K562 (cell line): ENCODE measurements around the gene METAP1D. TPM values are rescaled to one million over a fixed set of nuclear protein-coding genes. Genes with fewer than 3 reads are reported as not detected.

Source experiments
- ADNP ChIP-seq: fragments of 200-800 bp; sonication (Bioruptor generic); IDR thresholded peaks from 2 replicates; pipeline ENCODE4 v1.6.1; 2016; ENCODE audit warnings: missing genetic modification characterization, missing compliant biosample characterization
- BRF1 ChIP-seq: IDR thresholded peaks from 3 replicates; pipeline ENCODE4 v1.6.1; 2011; ENCODE audit warnings: borderline replicate concordance, mild to moderate bottlenecking; ENCODE audit not compliant: insufficient read length; ENCODE audit errors: extremely low read depth
- CHD1 ChIP-seq: fragments of 200-600 bp; sonication (generic); IDR thresholded peaks from one replicate; pipeline ENCODE4 v1.6.1; 2012; ENCODE audit warnings: mild to moderate bottlenecking, moderate library complexity, low read length, inconsistent platforms
- CHD2 ChIP-seq: IDR thresholded peaks from 2 replicates; pipeline ENCODE4 v1.6.1; 2011; ENCODE audit warnings: low read depth, low read length
- CXXC5 ChIP-seq: fragments of 250-450 bp; sonication (Bioruptor Pico); IDR thresholded peaks from 2 replicates; pipeline ENCODE4 v1.8.0; 2022; ENCODE audit warnings: inconsistent platforms, mild to moderate bottlenecking, moderate library complexity
- EP400 ChIP-seq: fragments of 450-650 bp; IDR thresholded peaks from 2 replicates; pipeline ENCODE4 v1.6.1; 2017; ENCODE audit warnings: antibody characterized with exemption, mild to moderate bottlenecking, moderate library complexity
- ESRRA ChIP-seq: fragments of 450-650 bp; IDR thresholded peaks from 2 replicates; pipeline ENCODE4 v1.6.1; 2014; ENCODE audit warnings: low read depth, mild to moderate bottlenecking, moderate library complexity, borderline replicate concordance
- EWSR1 ChIP-seq: fragments of 450-650 bp; IDR thresholded peaks from 2 replicates; pipeline ENCODE4 v1.6.1; 2018; ENCODE audit warnings: borderline replicate concordance, mild to moderate bottlenecking, low read depth, moderate library complexity; ENCODE audit not compliant: partially characterized antibody
- FOXK2 ChIP-seq, 2 experiments: fragments of 450-650 bp; IDR thresholded peaks in 1 of 2; conservative IDR thresholded peaks in 1 of 2; 2 replicates each; pipeline ENCODE4 v1.6.1; 2016; ENCODE audit warnings: low read depth in 2 of 2, mild to moderate bottlenecking in 1 of 2
- GATAD2B ChIP-seq: fragments of 450-650 bp; IDR thresholded peaks from 2 replicates; pipeline ENCODE4 v1.6.1; 2017; ENCODE audit warnings: mild to moderate bottlenecking, borderline replicate concordance
- KLF16 ChIP-seq: IDR thresholded peaks from 2 replicates; pipeline ENCODE4 v1.6.1; 2016; ENCODE audit warnings: antibody characterized with exemption
- NR1H2 ChIP-seq: sonication (generic); formaldehyde crosslinking; IDR thresholded peaks from 2 replicates; pipeline ENCODE4 v1.4.0; 2020; ENCODE audit warnings: mild to moderate bottlenecking, missing genetic modification reagents
- NR2C1 ChIP-seq, 2 experiments: fragments of 450-650 bp; IDR thresholded peaks; 2 replicates each; pipeline ENCODE4 v1.6.1; 2017; ENCODE audit warnings: mild to moderate bottlenecking in 2 of 2, antibody characterized with exemption in 1 of 2, inconsistent platforms in 1 of 2, missing compliant biosample characterization in 1 of 2, missing genetic modification characterization in 1 of 2
- PHF20 ChIP-seq: fragments of 450-650 bp; IDR thresholded peaks from 2 replicates; pipeline ENCODE4 v1.6.1; 2018; ENCODE audit not compliant: partially characterized antibody
- PTTG1 ChIP-seq: fragments of 450-650 bp; IDR thresholded peaks from 2 replicates; pipeline ENCODE4 v1.6.1; 2016; ENCODE audit warnings: low read depth, mild to moderate bottlenecking, missing genetic modification characterization, missing compliant biosample characterization
- RB1 ChIP-seq: fragments of 450-650 bp; IDR thresholded peaks from 2 replicates; pipeline ENCODE4 v1.6.1; 2017; ENCODE audit warnings: low read depth, mild to moderate bottlenecking
- RBM15 ChIP-seq: fragments of 200-400 bp; formaldehyde crosslinking; IDR thresholded peaks from 2 replicates; pipeline ENCODE4 v1.6.1; 2018; ENCODE audit warnings: mild to moderate bottlenecking, low read length, moderate library complexity; ENCODE audit not compliant: insufficient read depth
- SIRT6 ChIP-seq: IDR thresholded peaks from one replicate; pipeline ENCODE4 v1.6.1; 2012; ENCODE audit warnings: low read depth, mild to moderate bottlenecking, control low read depth, inconsistent platforms, low read length, moderate library complexity
- SNIP1 ChIP-seq: fragments of 450-650 bp; IDR thresholded peaks from 2 replicates; pipeline ENCODE4 v1.7.1; 2017; ENCODE audit warnings: low read depth, mild to moderate bottlenecking
- TBP ChIP-seq: optimal IDR thresholded peaks from 2 replicates; pipeline ENCODE3; 2011; ENCODE audit warnings: low read depth, low read length, improper control_type of control experiment
- ZFP30 ChIP-seq: fragments of 250-450 bp; sonication (Bioruptor Pico); IDR thresholded peaks from 2 replicates; pipeline ENCODE4 v1.8.0; 2022; ENCODE audit warnings: moderate library complexity, mild to moderate bottlenecking, inconsistent platforms, borderline replicate concordance
- ZFX ChIP-seq: sonication (generic); formaldehyde crosslinking; IDR thresholded peaks from 2 replicates; pipeline ENCODE4 v1.8.0; 2022; ENCODE audit warnings: mild to moderate bottlenecking, missing genetic modification reagents, moderate library complexity
- ZNF124 ChIP-seq: sonication (generic); formaldehyde crosslinking; IDR thresholded peaks from 2 replicates; pipeline ENCODE4 v1.8.1; 2022; ENCODE audit warnings: missing genetic modification reagents
- ZNF263 ChIP-seq: sonication (generic); formaldehyde crosslinking; IDR thresholded peaks from 2 replicates; pipeline ENCODE4 v1.8.0; 2022; ENCODE audit warnings: mild to moderate bottlenecking, missing genetic modification reagents, borderline replicate concordance
- ZNF282 ChIP-seq: sonication (generic); formaldehyde crosslinking; IDR thresholded peaks from 2 replicates; pipeline ENCODE4 v1.8.1; 2023; ENCODE audit warnings: missing genetic modification reagents
- ZNF347 ChIP-seq: fragments of 450-650 bp; formaldehyde crosslinking; IDR thresholded peaks from 2 replicates; pipeline ENCODE4 v1.4.0; 2020; ENCODE audit warnings: low read depth, mild to moderate bottlenecking, moderate library complexity
- ZNF785 ChIP-seq: fragments of 250-450 bp; sonication (Bioruptor Pico); IDR thresholded peaks from 2 replicates; pipeline ENCODE4 v1.4.0; 2020; ENCODE audit warnings: mild to moderate bottlenecking
- polyA plus RNA-seq, 8 experiments: library from polyadenylated mRNA; depleted of rRNA in 4 of 8; stranded (reverse) in 5 of 8; unstranded in 3 of 8; fragments of >200 nt; fragmentation: Nextera tagmentation in 2 of 8; fragmentation: Illumina TruSeq in 1 of 8; extraction: Ambion mirVana in 2 of 8; extraction: Trizol in 1 of 8; gene quantifications; 2 replicates each; pipeline versions ENCODE4 v1.2.1 to v1.2.3, GENCODE V29; 2011 to 2014; ENCODE audit warnings: inconsistent platforms in 1 of 8, missing spikeins in 1 of 8
- total RNA-seq, 7 experiments: library from RNA; depleted of rRNA in 6 of 7; stranded (reverse); fragments of >200 nt in 6 of 7; fragmentation: Illumina TruSeq in 2 of 7; extraction: Trizol in 2 of 7; gene quantifications; 2 replicates each; pipeline versions ENCODE4 v1.2.1 to v1.2.3, GENCODE V29; 2011 to 2021; ENCODE audit warnings: low replicate concordance in 1 of 7
- TF ChIP-seq, protein P1 (sequence below): sonication (generic); formaldehyde crosslinking; IDR thresholded peaks from 2 replicates; pipeline ENCODE4 v1.8.1; 2023; ENCODE audit warnings: mild to moderate bottlenecking, missing genetic modification reagents
- TF ChIP-seq, protein P2 (sequence below), 3 experiments: fragments of 200-800 bp in 1 of 3; sonication (Bioruptor generic) in 1 of 3; sonication (generic) in 1 of 3; formaldehyde crosslinking in 1 of 3; IDR thresholded peaks; 2 replicates each; pipeline versions ENCODE4 v1.6.1 to v1.8.0; 2016 to 2022; ENCODE audit warnings: mild to moderate bottlenecking in 2 of 3, missing compliant biosample characterization in 2 of 3, missing genetic modification characterization in 2 of 3, missing genetic modification reagents in 1 of 3

METAP1D gene
- total and polyA plus RNA-seq, 9 of the 15 experiments (the other 6 are each of a cell fraction or from before 2014, with no cell fraction given), result 8.0 to 23.4 (median 15.7) TPM

DNA sequence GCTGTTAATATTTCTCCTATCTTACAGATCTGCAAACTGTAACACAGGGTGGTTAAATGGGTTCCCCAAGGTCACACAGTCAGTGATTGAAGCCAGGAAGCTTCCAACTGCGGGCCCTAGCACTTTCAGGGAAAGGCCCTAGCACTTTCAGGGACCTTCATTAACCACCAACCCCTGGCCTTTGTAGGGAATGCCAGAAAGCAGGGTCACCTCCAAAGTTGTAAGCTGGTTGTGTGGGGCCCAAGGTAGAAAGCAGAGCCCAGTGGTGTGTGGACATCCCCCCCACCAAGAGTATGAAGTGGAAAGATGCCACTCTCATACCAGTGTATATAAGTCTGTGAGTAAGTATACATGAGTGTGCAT is 98.5 kb downstream of the METAP1D start (continued):
- TF ChIP-seq, protein P1, sequence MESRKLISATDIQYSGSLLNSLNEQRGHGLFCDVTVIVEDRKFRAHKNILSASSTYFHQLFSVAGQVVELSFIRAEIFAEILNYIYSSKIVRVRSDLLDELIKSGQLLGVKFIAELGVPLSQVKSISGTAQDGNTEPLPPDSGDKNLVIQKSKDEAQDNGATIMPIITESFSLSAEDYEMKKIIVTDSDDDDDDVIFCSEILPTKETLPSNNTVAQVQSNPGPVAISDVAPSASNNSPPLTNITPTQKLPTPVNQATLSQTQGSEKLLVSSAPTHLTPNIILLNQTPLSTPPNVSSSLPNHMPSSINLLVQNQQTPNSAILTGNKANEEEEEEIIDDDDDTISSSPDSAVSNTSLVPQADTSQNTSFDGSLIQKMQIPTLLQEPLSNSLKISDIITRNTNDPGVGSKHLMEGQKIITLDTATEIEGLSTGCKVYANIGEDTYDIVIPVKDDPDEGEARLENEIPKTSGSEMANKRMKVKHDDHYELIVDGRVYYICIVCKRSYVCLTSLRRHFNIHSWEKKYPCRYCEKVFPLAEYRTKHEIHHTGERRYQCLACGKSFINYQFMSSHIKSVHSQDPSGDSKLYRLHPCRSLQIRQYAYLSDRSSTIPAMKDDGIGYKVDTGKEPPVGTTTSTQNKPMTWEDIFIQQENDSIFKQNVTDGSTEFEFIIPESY (CRISPR knock-in tag), result no peak
- 0 out of 2 replicates have a peak, but pooled peaks have one; percentile 52 for TF ChIP-seq ESRRA
- no peak for TF ChIP-seq RB1
- TF ChIP-seq SIRT6, result no peak
- no peak for TF ChIP-seq SNIP1
- no peak for TF ChIP-seq EWSR1
- no peak for TF ChIP-seq CHD2
- TF ChIP-seq, protein P2, sequence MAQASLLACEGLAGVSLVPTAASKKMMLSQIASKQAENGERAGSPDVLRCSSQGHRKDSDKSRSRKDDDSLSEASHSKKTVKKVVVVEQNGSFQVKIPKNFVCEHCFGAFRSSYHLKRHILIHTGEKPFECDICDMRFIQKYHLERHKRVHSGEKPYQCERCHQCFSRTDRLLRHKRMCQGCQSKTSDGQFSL (CRISPR knock-in tag; IDR thresholded peaks at IDR 0.05), result peak; percentile 81; the same call in 1 of the 2 replicates
- TF ChIP-seq, protein P2 (tag; IDR thresholded peaks at IDR 0.05), result peak in 1 of 2 experiments; percentile 39; a peak in 1 of 4 replicates
- no peak for TF ChIP-seq ZNF282
- no peak for TF ChIP-seq EP400
- TF ChIP-seq TBP, result no peak
- no peak for TF ChIP-seq GATAD2B
- TF ChIP-seq PTTG1 (tag), result no peak
- no peak for TF ChIP-seq ZNF124 (CRISPR knock-in tag)
- TF ChIP-seq RBM15, result no peak
- no peak for TF ChIP-seq CHD1
- TF ChIP-seq ADNP (tag), result no peak
- no peak for TF ChIP-seq ZNF263 (CRISPR knock-in tag)
- no peak for TF ChIP-seq ZNF347 (CRISPR knock-in tag)
- no peak for TF ChIP-seq ZNF785
- no peak for TF ChIP-seq FOXK2 (conservative IDR thresholded peaks at IDR 0.05 in 1 of 2, IDR thresholded peaks at IDR 0.05 in 1 of 2; ENCODE audit: low read depth in 2 of 2)
- 0 out of 2 replicates have a peak, but pooled peaks have one; percentile 1 for TF ChIP-seq NR2C1 (IDR thresholded peaks at IDR 0.05)
- no peak for TF ChIP-seq NR2C1 (tag; IDR thresholded peaks at IDR 0.05)
- TF ChIP-seq ZFP30, result no peak
- no peak for TF ChIP-seq BRF1
- TF ChIP-seq ZFX (CRISPR knock-in tag), result no peak
- no peak for TF ChIP-seq CXXC5 (CRISPR knock-in tag)
- no peak for TF ChIP-seq KLF16
- no peak for TF ChIP-seq NR1H2 (CRISPR knock-in tag)
- no peak for TF ChIP-seq PHF20
